Measurements from ENCODE around the gene SRSF4. TPM values are rescaled to one million over a fixed set of nuclear protein-coding genes. Genes with fewer than 3 reads are reported as not detected.

The SRSF4 gene
- total and polyA plus RNA-seq, 9 of the 15 experiments (the other 6 are each of a cell fraction or from before 2014, with no cell fraction given), result 15.9 to 132 (median 82.0) TPM

GRCh38 chr1:29179641-29180184, 2.0 kb downstream of the SRSF4 start (continued):
- TF ChIP-seq THAP12 (CRISPR knock-in tag; IDR thresholded peaks at IDR 0.05), result no peak
- TF ChIP-seq SIN3A (IDR thresholded peaks at IDR 0.05; ENCODE audit: borderline replicate concordance in 2 of 2, control insufficient read depth in 1 of 2, low read depth in 2 of 2, low read length in 2 of 2), result no peak
- TF ChIP-seq ZNF655 (CRISPR knock-in tag; IDR thresholded peaks at IDR 0.05), result no peak
- TF ChIP-seq MBD1 (CRISPR knock-in tag; IDR thresholded peaks at IDR 0.05), result no peak
- peak; percentile 98 for TF ChIP-seq HMBOX1 (IDR thresholded peaks at IDR 0.05)
- TF ChIP-seq HNRNPLL (IDR thresholded peaks at IDR 0.05; ENCODE audit: low read depth, low read length, poor library complexity, severe bottlenecking), result no peak
- TF ChIP-seq ZNF143 (CRISPR knock-in tag; IDR thresholded peaks at IDR 0.05), result no peak
- TF ChIP-seq ZKSCAN3 (CRISPR knock-in tag; IDR thresholded peaks at IDR 0.05), result no peak
- TF ChIP-seq ARNT (IDR thresholded peaks at IDR 0.05), result peak in 1 of 2 experiments; percentile 41; a peak in 2 of 4 replicates
- peak; percentile 75; the same call in 1 of the 2 replicates for TF ChIP-seq KLF16 (IDR thresholded peaks at IDR 0.05)
- TF ChIP-seq PHF8 (IDR thresholded peaks at IDR 0.05; ENCODE audit: borderline replicate concordance, low read length), result no peak
- no peak for TF ChIP-seq HNRNPK (IDR thresholded peaks at IDR 0.05; ENCODE audit: low read depth, low read length, poor library complexity, severe bottlenecking)
- TF ChIP-seq ZNF57 (CRISPR knock-in tag; IDR thresholded peaks at IDR 0.05), result no peak
- no peak for TF ChIP-seq PTTG1 (tag; IDR thresholded peaks at IDR 0.05; ENCODE audit: low read depth)
- no peak for TF ChIP-seq ZNF785 (CRISPR knock-in tag; IDR thresholded peaks at IDR 0.05)
- TF ChIP-seq E2F4 (CRISPR knock-in tag; IDR thresholded peaks at IDR 0.05; ENCODE audit: low read depth), result no peak
- peak; percentile 46; the same call in 1 of the 2 replicates for TF ChIP-seq FOSL1 (tag; conservative IDR thresholded peaks at IDR 0.05)
- TF ChIP-seq KDM1A (IDR thresholded peaks at IDR 0.05), result peak; percentile 78 to 82; a peak in 3 of 4 replicates
- TF ChIP-seq TAL1 (IDR thresholded peaks at IDR 0.05), result peak; percentile 83
- TF ChIP-seq IRF2 (CRISPR knock-in tag; IDR thresholded peaks at IDR 0.05), result no peak
- TF ChIP-seq RNF2 (IDR thresholded peaks at IDR 0.05), result 0 out of 2 replicates have a peak, but pooled peaks have one; percentile 54
- TF ChIP-seq KAT8 (IDR thresholded peaks at IDR 0.05; ENCODE audit: low read depth), result no peak

Measured in K562 (cell line).